Astrocyte (in vitro differentiated cells and primary cell): ENCODE measurements around the gene SCN2A.

ENCODE experiments used
- CTCF ChIP-seq: IDR thresholded peaks from 2 replicates; pipeline ENCODE4 v1.5.1; 2011; ENCODE audit warnings: low read depth, mild to moderate bottlenecking, inconsistent platforms, low read length, moderate library complexity; ENCODE audit not compliant: insufficient read depth
- EZH2 ChIP-seq: IDR thresholded peaks from 2 replicates; pipeline ENCODE4 v1.6.1; 2012; ENCODE audit warnings: mild to moderate bottlenecking, low read length, inconsistent platforms; ENCODE audit not compliant: insufficient read depth

GRCh38 chr2:165431014-165431413, 191.8 kb downstream of the SCN2A start:
- TF ChIP-seq CTCF, result no peak
- TF ChIP-seq EZH2, result no peak
